Lower leg skin (tissue), 4 donors: ENCODE measurements around the gene SLC25A33. TPM values are rescaled to one million over a fixed set of nuclear protein-coding genes. Genes with fewer than 3 reads are reported as not detected.

Experiments
- DNase-seq, 2 donors: peaks; one replicate each; pipeline ENCODE4 v3.0.0-alpha.2; 2019; ENCODE audit warnings: low spot score in 2 of 2
- H3K4me3 ChIP-seq: fragments of 200-600 bp; sonication (generic); 2 replicates; pipeline ENCODE4 v1.5.1; 2017; ENCODE audit warnings: mild to moderate bottlenecking, low read depth; ENCODE audit not compliant: poor library complexity, severe bottlenecking
- POLR2A ChIP-seq, 2 donors: fragments of 450-650 bp; IDR thresholded peaks; one replicate each; pipeline ENCODE4 v1.6.1; 2016 to 2017; ENCODE audit warnings: antibody characterized with exemption in 2 of 2, mild to moderate bottlenecking in 1 of 2, moderate library complexity in 1 of 2
- WGBS, 2 donors: methylation state at CpG; one replicate each; pipeline ENCODE4 v1.1.5; 2018; 5-methylcytosine and 5-hydroxymethylcytosine counted together
- intact Hi-C: fragments of 100-400 bp; cut with DNase I; formaldehyde crosslinking; loops from one replicate; pipeline ENCODE4 v1.15.0; 2023; ENCODE audit warnings: low total_unique reads
- total RNA-seq, 4 donors: library from RNA; depleted of rRNA; stranded (reverse); fragments of >200 nt; gene quantifications; one replicate each; pipeline ENCODE4 v1.1.0, GENCODE V29; 2016
- TF ChIP-seq, protein P1 (sequence below), 3 donors: fragments of 450-650 bp; IDR thresholded peaks; one replicate each; pipeline ENCODE4 v1.5.1; 2016; ENCODE audit warnings: antibody characterized with exemption in 3 of 3, mild to moderate bottlenecking in 3 of 3, moderate library complexity in 2 of 3

Gene SLC25A33
- total RNA-seq, 4 donors from 2014 or later: 2.2 to 6.9 (median 4.8) TPM

DNA sequence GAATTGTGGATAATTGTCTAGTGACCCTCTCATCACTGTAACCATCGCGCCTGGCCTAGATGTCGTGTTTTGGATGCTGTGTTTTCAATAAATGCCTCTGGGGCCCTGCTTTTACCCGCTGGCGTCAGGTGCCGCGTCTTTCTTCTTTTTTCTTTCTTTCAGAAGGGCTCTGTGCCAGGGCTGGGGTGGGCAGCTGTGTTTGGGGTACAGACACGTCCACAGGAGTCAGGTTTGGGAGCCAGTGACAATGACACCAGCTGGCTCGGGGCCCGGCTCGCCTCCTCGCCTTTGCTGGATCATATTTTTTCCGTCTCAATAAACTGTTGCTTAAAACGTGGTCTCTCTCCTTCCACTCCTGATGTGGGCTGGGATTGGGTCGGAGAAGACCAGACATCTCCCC is 65.6 kb downstream of the SLC25A33 start:
- no peak for TF ChIP-seq POLR2A (IDR thresholded peaks at IDR 0.05)
- TF ChIP-seq, protein P1, sequence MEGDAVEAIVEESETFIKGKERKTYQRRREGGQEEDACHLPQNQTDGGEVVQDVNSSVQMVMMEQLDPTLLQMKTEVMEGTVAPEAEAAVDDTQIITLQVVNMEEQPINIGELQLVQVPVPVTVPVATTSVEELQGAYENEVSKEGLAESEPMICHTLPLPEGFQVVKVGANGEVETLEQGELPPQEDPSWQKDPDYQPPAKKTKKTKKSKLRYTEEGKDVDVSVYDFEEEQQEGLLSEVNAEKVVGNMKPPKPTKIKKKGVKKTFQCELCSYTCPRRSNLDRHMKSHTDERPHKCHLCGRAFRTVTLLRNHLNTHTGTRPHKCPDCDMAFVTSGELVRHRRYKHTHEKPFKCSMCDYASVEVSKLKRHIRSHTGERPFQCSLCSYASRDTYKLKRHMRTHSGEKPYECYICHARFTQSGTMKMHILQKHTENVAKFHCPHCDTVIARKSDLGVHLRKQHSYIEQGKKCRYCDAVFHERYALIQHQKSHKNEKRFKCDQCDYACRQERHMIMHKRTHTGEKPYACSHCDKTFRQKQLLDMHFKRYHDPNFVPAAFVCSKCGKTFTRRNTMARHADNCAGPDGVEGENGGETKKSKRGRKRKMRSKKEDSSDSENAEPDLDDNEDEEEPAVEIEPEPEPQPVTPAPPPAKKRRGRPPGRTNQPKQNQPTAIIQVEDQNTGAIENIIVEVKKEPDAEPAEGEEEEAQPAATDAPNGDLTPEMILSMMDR (IDR thresholded peaks at IDR 0.05): no peak
- 86 to 89% methylated on average over 15 of the region's 15 CpGs for WGBS, 2 donors
- no peak for DNase-seq

DNA sequence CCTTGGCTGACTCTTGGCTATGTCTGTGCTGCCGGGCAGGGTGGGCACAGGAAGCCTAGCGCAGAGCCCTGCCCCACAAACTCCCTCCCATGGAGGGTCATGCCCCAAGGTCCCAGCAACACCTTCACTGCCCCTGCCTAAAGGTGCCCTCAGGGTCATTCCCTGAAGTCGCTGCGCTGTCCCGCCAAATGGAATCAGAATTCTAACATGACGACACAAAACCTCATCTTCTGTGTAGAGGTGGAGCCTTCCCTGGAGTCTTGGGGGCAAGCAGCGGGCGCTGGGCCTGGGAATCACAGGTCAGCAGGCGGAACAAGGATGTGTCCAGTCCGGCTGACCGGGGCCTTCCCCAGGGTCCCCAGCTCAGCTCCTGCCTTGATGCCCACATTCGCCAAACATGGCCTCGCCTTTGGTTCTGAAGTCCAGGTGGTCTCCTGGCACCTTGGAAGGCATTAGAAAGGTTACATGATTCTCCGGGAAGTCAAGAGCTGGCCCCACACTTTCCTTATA is 66.7 kb downstream of the SLC25A33 start:
- intact Hi-C loops: no loop called here
- no peak overlapping the region for H3K4me3 ChIP-seq
- WGBS, 2 donors: 95 to 99% methylated on average over 14 of the region's 14 CpGs
- DNase-seq: no peak
- TF ChIP-seq POLR2A (IDR thresholded peaks at IDR 0.05): no peak
- TF ChIP-seq, protein P1 (IDR thresholded peaks at IDR 0.05): no peak

More for the DNA sequence above, 65.6 kb downstream of the SLC25A33 start:
- intact Hi-C loops: no loop called here
- no peak overlapping the region for H3K4me3 ChIP-seq

GRCh38 chr1:9606458-9606857 is 67.2 kb downstream of the SLC25A33 start:
- WGBS, 2 donors: 88 to 92% methylated on average over 21 of the region's 21 CpGs
- intact Hi-C loops: no loop called here
- TF ChIP-seq, protein P1 (IDR thresholded peaks at IDR 0.05): no peak
- TF ChIP-seq POLR2A (IDR thresholded peaks at IDR 0.05): no peak
- no peak for DNase-seq
- H3K4me3 ChIP-seq: no peak overlapping the region

DNA sequence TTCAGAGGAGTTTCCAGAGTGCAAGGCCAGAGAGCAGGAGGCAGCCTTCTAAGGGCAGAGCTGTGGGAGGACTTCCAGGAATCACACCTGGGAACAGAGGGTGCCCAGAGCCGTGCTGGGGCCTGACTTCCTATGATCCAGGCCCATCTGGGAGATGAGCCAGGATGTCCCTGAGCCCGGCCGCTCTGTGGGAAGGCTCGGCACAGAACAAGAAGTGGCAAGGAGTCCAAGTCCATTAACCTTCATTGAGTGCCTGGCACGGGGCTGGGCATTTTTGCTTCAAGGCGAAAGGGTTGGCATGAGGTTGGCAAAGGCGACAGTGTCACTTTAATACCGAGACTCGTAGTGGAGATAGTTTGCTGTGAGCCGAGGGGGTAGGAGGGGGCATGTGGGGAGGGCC is 67.7 kb downstream of the SLC25A33 start:
- TF ChIP-seq POLR2A (IDR thresholded peaks at IDR 0.05): no peak
- TF ChIP-seq, protein P1 (IDR thresholded peaks at IDR 0.05): no peak
- WGBS, 2 donors: 59 to 65% methylated on average over 10 of the region's 10 CpGs
- intact Hi-C loops: no loop called here
- no peak for DNase-seq
- H3K4me3 ChIP-seq: no peak overlapping the region

GRCh38 chr1:9607352-9607751 is 68.1 kb downstream of the SLC25A33 start:
- WGBS, 2 donors: 86 to 88% methylated on average over 19 of the region's 19 CpGs
- DNase-seq: no peak
- no peak for TF ChIP-seq POLR2A (IDR thresholded peaks at IDR 0.05)
- TF ChIP-seq, protein P1 (IDR thresholded peaks at IDR 0.05): no peak
- H3K4me3 ChIP-seq: no peak overlapping the region
- intact Hi-C loops: no loop called here

- 89 to 92% methylated on average over 5 of the region's 5 CpGs for WGBS, 2 donors
- TF ChIP-seq, protein P1 (IDR thresholded peaks at IDR 0.05): no peak
- no peak for TF ChIP-seq POLR2A (IDR thresholded peaks at IDR 0.05)
- no peak overlapping the region for H3K4me3 ChIP-seq
- intact Hi-C loops: no loop called here
- DNase-seq: no peak
Measured at GRCh38 chr1:9609998-9610397, 70.7 kb downstream of the SLC25A33 start.
